COLO829 (cell line): ENCODE results near the gene ST7.
"Not testable (repeated sequence)": the region's sequence is repeated elsewhere in the genome, so short reads cannot be mapped to it uniquely, and the experiment has no call there.

Experiments
- DNase-seq: peaks from one replicate; pipeline ENCODE4 v3.0.0; 2012; ENCODE audit warnings: low spot score

The ST7 gene

GRCh38 chr7:116953372-116953905, at the start of gene ST7:
TSS of gene ST7 (plus strand) at chr7:116953501. CDS start at chr7:116953541, 40 bp downstream.
- DNase-seq = peak; percentile 27

- no peak for DNase-seq
Measured at GRCh38 chr7:116906391-116906790, 46.9 kb upstream of the ST7 start.

GRCh38 chr7:116910383-116910782, 42.9 kb upstream of the ST7 start:
- no peak for DNase-seq

- no peak for DNase-seq
Measured at GRCh38 chr7:116911801-116912200, 41.5 kb upstream of the ST7 start.

- no peak for DNase-seq
Measured at GRCh38 chr7:116912269-116912909, 40.9 kb upstream of the ST7 start.

- no peak for DNase-seq
Measured at GRCh38 chr7:116918704-116919103, 34.6 kb upstream of the ST7 start.

- DNase-seq = no peak
Measured at GRCh38 chr7:116920359-116920758, 32.9 kb upstream of the ST7 start.

GRCh38 chr7:116922545-116922944, 30.8 kb upstream of the ST7 start:
- DNase-seq = no peak

GRCh38 chr7:116924741-116925140, 28.6 kb upstream of the ST7 start:
- no peak for DNase-seq

- DNase-seq = peak; percentile 41
Measured at GRCh38 chr7:116929021-116929420, 24.3 kb upstream of the ST7 start.

GRCh38 chr7:116929914-116930913, 23.1 kb upstream of the ST7 start:
- peak; percentile 83 for DNase-seq

- DNase-seq = no peak
Measured at GRCh38 chr7:116932566-116932965, 20.7 kb upstream of the ST7 start.

GRCh38 chr7:116933465-116933864, 19.8 kb upstream of the ST7 start:
- no peak for DNase-seq

- no peak for DNase-seq
Measured at GRCh38 chr7:116934580-116934979, 18.7 kb upstream of the ST7 start.

- not testable (repeated sequence) for DNase-seq
Measured at GRCh38 chr7:116936844-116937243, 16.5 kb upstream of the ST7 start.

GRCh38 chr7:116938678-116939077, 14.6 kb upstream of the ST7 start:
- no peak for DNase-seq

- no peak for DNase-seq
Measured at GRCh38 chr7:116940689-116941370, 12.5 kb upstream of the ST7 start.

GRCh38 chr7:116942504-116942903, 10.8 kb upstream of the ST7 start:
- no peak for DNase-seq

GRCh38 chr7:116948934-116949333, 4.4 kb upstream of the ST7 start:
- no peak for DNase-seq

GRCh38 chr7:116949941-116950801, 3.1 kb upstream of the ST7 start:
- no peak for DNase-seq

- no peak for DNase-seq
Measured at GRCh38 chr7:116950889-116951351, 2.4 kb upstream of the ST7 start.
